Fibroblast of the conjunctiva (primary cell): Measurements from ENCODE around the gene P3R3URF.

ENCODE experiments used
- DNase-seq: peaks from one replicate; pipeline ENCODE4 v3.0.0-alpha.2; 2010; ENCODE audit warnings: low read depth

Gene P3R3URF

GRCh38 chr1:46193984-46194570 is 17.8 kb upstream of the P3R3URF start:
- DNase-seq, result no peak

GRCh38 chr1:46193285-46193684 is 17.0 kb upstream of the P3R3URF start:
- no peak for DNase-seq

GRCh38 chr1:46192171-46192570 is 15.9 kb upstream of the P3R3URF start:
- DNase-seq, result no peak

- no peak for DNase-seq
Observed at GRCh38 chr1:46191033-46191701, 14.9 kb upstream of the P3R3URF start.

GRCh38 chr1:46190539-46190938 is 14.3 kb upstream of the P3R3URF start:
- DNase-seq, result no peak

GRCh38 chr1:46188295-46189030 is 12.2 kb upstream of the P3R3URF start:
- no peak for DNase-seq

GRCh38 chr1:46187106-46187869 is 11.0 kb upstream of the P3R3URF start:
- no peak for DNase-seq

GRCh38 chr1:46186076-46186475 is 9.8 kb upstream of the P3R3URF start:
- DNase-seq, result no peak

GRCh38 chr1:46184920-46185658 is 8.8 kb upstream of the P3R3URF start:
- no peak for DNase-seq

- no peak for DNase-seq
Observed at GRCh38 chr1:46183926-46184557, 7.8 kb upstream of the P3R3URF start.

GRCh38 chr1:46183079-46183847 is 7.0 kb upstream of the P3R3URF start:
- DNase-seq, result peak; percentile 70

GRCh38 chr1:46181343-46182260 is 5.3 kb upstream of the P3R3URF start:
- DNase-seq, result peak; percentile 35

- DNase-seq, result no peak
Observed at GRCh38 chr1:46180082-46180616, 3.9 kb upstream of the P3R3URF start.

- peak; percentile 82 for DNase-seq
Observed at GRCh38 chr1:46179138-46180081, 3.1 kb upstream of the P3R3URF start.

- DNase-seq, result no peak
Observed at GRCh38 chr1:46175243-46175642, 1.0 kb downstream of the P3R3URF start.

- no peak for DNase-seq
Observed at GRCh38 chr1:46174448-46175231, 1.6 kb downstream of the P3R3URF start, which contains the start of gene TSPAN1. Gene TSPAN1, plus strand, starts transcription at chr1:46175087. Its CDS starts 6,021 bp downstream, at chr1:46181108.

GRCh38 chr1:46173361-46173856 is 2.9 kb downstream of the P3R3URF start:
- no peak for DNase-seq
